ACC112 (cell line): ENCODE data around the gene SLC4A5.
A peak's percentile ranks its signal among the peaks of the same experiment; 100 is the strongest.

Source experiments
- H2AFZ ChIP-seq: fragments of 200-600 bp; sonication (generic); one replicate; pipeline ENCODE4 v1.6.0; 2017; ENCODE audit warnings: antibody characterized with exemption, low read length; ENCODE audit not compliant: unreplicated experiment
- H3K27ac ChIP-seq: fragments of 200-600 bp; sonication (generic); 2 replicates; pipeline ENCODE4 v1.5.1; 2014; ENCODE audit warnings: low read depth, mild to moderate bottlenecking, antibody characterized with exemption, low read length, moderate library complexity
- H3K27me3 ChIP-seq: fragments of 200-600 bp; sonication (generic); 2 replicates; pipeline ENCODE4 v1.6.1; 2014; ENCODE audit warnings: mild to moderate bottlenecking, antibody characterized with exemption, low read length, moderate library complexity, mixed read lengths; ENCODE audit not compliant: insufficient read depth
- H3K36me3 ChIP-seq: fragments of 200-600 bp; sonication (generic); 2 replicates; pipeline ENCODE4 v1.6.1; 2016; ENCODE audit warnings: mild to moderate bottlenecking, antibody characterized with exemption, low read length, moderate library complexity, mixed read lengths; ENCODE audit not compliant: insufficient read depth
- H3K4me1 ChIP-seq: fragments of 200-600 bp; sonication (generic); one replicate; pipeline ENCODE4 v1.6.1; 2016; ENCODE audit warnings: low read length, mixed read lengths; ENCODE audit not compliant: insufficient read depth, unreplicated experiment, control insufficient read depth
- H3K4me3 ChIP-seq: fragments of 200-600 bp; sonication (generic); 2 replicates; pipeline ENCODE4 v1.5.1; 2014; ENCODE audit warnings: mild to moderate bottlenecking, low read depth, low read length
- H3K79me2 ChIP-seq: fragments of 200-600 bp; sonication (generic); one replicate; pipeline ENCODE4 v1.6.0; 2016; ENCODE audit warnings: low read length; ENCODE audit not compliant: control insufficient read depth, unreplicated experiment, insufficient read depth

SLC4A5 gene, protein sequence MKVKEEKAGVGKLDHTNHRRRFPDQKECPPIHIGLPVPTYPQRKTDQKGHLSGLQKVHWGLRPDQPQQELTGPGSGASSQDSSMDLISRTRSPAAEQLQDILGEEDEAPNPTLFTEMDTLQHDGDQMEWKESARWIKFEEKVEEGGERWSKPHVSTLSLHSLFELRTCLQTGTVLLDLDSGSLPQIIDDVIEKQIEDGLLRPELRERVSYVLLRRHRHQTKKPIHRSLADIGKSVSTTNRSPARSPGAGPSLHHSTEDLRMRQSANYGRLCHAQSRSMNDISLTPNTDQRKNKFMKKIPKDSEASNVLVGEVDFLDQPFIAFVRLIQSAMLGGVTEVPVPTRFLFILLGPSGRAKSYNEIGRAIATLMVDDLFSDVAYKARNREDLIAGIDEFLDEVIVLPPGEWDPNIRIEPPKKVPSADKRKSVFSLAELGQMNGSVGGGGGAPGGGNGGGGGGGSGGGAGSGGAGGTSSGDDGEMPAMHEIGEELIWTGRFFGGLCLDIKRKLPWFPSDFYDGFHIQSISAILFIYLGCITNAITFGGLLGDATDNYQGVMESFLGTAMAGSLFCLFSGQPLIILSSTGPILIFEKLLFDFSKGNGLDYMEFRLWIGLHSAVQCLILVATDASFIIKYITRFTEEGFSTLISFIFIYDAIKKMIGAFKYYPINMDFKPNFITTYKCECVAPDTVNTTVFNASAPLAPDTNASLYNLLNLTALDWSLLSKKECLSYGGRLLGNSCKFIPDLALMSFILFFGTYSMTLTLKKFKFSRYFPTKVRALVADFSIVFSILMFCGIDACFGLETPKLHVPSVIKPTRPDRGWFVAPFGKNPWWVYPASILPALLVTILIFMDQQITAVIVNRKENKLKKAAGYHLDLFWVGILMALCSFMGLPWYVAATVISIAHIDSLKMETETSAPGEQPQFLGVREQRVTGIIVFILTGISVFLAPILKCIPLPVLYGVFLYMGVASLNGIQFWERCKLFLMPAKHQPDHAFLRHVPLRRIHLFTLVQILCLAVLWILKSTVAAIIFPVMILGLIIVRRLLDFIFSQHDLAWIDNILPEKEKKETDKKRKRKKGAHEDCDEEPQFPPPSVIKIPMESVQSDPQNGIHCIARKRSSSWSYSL

DNA sequence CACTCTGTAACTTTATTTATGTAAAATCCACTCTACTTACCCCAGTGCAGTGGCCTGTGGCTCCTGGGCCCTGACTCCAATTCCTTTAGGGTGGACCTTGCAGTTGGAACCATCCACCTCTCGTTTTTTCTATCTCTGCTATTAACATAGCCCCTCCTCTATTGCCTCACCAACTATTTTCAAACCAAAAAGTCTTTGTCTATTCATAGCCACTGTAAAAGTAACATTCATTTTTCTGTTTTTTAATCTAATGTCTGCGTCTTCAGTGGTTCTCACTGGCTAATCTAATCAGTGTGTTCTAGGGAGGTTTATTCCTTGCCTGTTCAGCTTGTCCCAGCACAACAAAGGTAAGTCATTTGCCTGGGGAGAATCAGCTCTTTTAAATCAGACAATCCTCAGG is at the start of gene SLC4A5:
TSS of gene SLC4A5 (minus strand) at position 101 of the 400 bp plus-strand sequence. CDS start 28,393 bp downstream, outside the sequence.
- no peaks in the 10 kb centered on the region for H3K27me3 ChIP-seq
- no peaks in the 10 kb centered on the region for H3K4me1 ChIP-seq
- H3K27ac ChIP-seq: no peak within 1 kb of the TSS
- no peak within 1 kb of the TSS for H3K4me3 ChIP-seq
- H2AFZ ChIP-seq: no peak within 1 kb of the TSS
- H3K79me2 ChIP-seq: no peaks in the 10 kb centered on the region
- H3K36me3 ChIP-seq: no peaks in the 10 kb centered on the region

DNA sequence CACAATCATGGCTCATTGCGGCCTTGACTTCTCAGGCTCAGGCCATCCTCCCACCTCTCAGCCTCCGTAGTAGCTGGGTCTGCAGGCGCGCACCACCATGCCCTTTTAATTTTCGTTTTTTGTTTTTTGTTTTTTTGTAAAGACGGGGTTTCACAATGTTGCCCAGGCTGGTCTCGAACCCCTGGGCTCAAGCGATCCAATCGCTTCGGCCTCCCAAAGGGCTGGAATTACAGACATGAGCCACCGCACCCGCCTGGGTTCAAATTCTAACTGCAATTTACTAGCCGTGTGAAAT is 49.2 kb upstream of the SLC4A5 start:
- no peaks in the 10 kb centered on the region for H3K36me3 ChIP-seq
- no peaks in the 10 kb centered on the region for H3K27me3 ChIP-seq
- no peak overlapping the region for H3K27ac ChIP-seq
- H3K79me2 ChIP-seq: peaks cover 45% of the 10 kb centered on the region
- peaks cover 25% of the 10 kb centered on the region for H3K4me1 ChIP-seq
- peak overlapping the region; percentile 92 for H3K4me3 ChIP-seq
- H2AFZ ChIP-seq: peak overlapping the region; percentile 89

DNA sequence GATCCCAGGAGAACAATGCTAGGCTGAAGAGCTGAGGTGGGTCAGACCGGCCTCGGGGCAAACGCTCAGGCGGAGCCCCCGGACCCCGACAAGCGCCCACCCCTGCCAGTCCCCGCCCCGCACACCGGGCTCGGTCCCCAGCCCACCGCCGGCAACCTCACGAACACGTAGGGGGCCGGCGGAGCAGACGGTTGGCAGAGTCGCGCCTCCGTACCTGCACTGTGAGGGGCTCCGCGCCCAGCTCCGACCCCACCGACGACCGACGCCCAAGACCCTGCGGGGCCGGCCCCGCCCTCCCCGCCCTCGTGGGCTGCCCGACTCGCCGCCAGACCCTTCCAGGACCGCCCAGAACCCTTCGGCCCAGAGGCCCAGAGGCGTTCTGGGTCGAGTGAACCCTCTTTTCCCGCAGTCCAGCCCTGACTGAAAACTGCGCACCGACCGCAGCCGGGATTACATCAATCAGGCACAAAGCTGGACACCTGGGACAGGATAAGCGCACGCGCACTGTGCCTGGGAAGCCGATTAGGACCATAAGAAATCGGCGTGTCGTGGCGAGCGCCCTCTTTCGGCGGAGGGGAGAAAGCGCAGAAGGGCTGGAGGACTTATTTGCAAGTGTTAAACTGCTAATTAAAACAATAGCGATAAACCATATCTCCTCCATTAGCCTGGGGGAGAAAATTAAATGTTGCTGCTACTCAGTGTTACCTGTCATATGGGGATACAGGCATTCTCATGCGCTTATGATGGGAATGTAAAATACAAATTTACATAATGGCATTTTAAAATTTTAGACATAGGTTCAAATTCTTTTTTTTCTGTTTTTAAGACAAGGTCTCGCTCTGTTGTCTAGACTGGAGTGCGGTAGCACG is 48.6 kb upstream of the SLC4A5 start:
- no peaks in the 10 kb centered on the region for H3K36me3 ChIP-seq
- peak overlapping the region; percentile 92 for H3K4me3 ChIP-seq
- H3K4me1 ChIP-seq: peaks cover 31% of the 10 kb centered on the region

DNA sequence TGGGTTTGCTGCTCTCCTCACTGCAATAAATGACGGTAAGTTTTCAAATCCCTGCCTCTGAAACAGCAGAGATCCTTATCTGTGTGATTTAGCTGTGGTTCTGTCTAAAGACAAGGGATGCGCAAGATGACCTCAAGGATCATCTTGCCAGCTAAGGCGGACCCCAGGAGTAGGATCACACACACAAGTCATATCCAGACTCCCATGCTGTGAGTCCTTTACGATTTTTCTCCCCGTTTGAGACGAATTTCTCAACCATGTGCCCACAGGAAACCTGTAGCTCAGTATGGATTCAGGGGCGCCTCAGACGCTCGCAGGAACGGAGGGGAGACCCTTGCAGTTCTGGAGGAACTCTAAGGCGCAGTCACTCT is 48.0 kb upstream of the SLC4A5 start:
- peak overlapping the region; percentile 89 for H2AFZ ChIP-seq
- no peaks in the 10 kb centered on the region for H3K27me3 ChIP-seq
- H3K79me2 ChIP-seq: peaks cover 57% of the 10 kb centered on the region
- peak overlapping the region; percentile 92 for H3K4me3 ChIP-seq
- H3K4me1 ChIP-seq: peaks cover 31% of the 10 kb centered on the region
- no peak overlapping the region for H3K27ac ChIP-seq
- no peaks in the 10 kb centered on the region for H3K36me3 ChIP-seq

More for the DNA sequence above, 48.6 kb upstream of the SLC4A5 start:
- Histone ChIP-seq H2AFZ (peak overlapping the region; percentile 89), H3K27ac (peak overlapping the region; percentile 87), H3K79me2 (peaks cover 51% of the 10 kb centered on the region), H3K27me3 (no peaks in the 10 kb centered on the region)

DNA sequence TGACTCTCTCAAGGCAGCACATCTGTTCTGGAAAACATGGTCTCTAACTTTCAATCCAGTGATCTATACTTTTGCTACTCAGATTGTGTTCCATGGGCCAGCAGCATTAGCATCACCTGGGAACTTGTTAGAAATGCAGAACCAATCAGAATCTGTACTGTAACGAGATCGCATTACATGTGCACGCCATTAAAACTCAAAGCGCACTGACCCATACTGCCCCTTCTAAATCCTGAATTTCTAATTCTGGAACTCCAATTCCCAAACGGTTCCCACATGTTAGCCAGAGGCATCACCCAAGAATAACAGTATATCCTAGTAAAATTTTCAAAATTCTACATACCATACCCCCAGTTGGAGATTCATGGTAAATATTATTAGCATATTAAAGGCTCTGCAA is 47.4 kb upstream of the SLC4A5 start:
- peak overlapping the region; percentile 92 for H3K4me3 ChIP-seq
- peaks cover 31% of the 10 kb centered on the region for H3K4me1 ChIP-seq
- no peaks in the 10 kb centered on the region for H3K27me3 ChIP-seq
- no peaks in the 10 kb centered on the region for H3K36me3 ChIP-seq
- peaks cover 62% of the 10 kb centered on the region for H3K79me2 ChIP-seq
- no peak overlapping the region for H2AFZ ChIP-seq
- H3K27ac ChIP-seq: no peak overlapping the region

DNA sequence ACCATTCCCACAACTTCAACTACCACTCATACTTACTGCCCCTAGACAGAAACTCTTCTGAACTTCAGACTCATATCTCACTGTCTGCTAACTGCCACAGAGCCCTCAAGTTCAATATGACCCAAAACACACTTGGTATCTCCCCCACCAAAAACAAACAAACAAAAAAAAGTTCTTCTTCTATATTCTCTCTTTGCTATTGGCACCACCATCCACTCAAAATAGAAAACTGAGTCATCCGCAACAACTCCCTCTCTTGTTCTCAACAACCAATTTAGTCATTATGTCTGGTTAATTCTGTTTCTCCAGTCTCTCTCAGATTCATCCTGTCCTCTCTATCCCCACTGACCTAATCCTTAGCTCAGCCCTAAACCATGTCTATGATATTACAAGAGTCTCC is 44.1 kb upstream of the SLC4A5 start:
- no peaks in the 10 kb centered on the region for H3K27me3 ChIP-seq
- no peak overlapping the region; the same call in 1 of the 2 replicates for H3K27ac ChIP-seq
- 0 out of 2 replicates have a peak, but pooled peaks cover 5% of the 10 kb centered on the region for H3K36me3 ChIP-seq
- no peak overlapping the region for H2AFZ ChIP-seq
- no peak overlapping the region for H3K4me3 ChIP-seq
- peaks cover 84% of the 10 kb centered on the region for H3K79me2 ChIP-seq
- peaks cover 47% of the 10 kb centered on the region for H3K4me1 ChIP-seq

DNA sequence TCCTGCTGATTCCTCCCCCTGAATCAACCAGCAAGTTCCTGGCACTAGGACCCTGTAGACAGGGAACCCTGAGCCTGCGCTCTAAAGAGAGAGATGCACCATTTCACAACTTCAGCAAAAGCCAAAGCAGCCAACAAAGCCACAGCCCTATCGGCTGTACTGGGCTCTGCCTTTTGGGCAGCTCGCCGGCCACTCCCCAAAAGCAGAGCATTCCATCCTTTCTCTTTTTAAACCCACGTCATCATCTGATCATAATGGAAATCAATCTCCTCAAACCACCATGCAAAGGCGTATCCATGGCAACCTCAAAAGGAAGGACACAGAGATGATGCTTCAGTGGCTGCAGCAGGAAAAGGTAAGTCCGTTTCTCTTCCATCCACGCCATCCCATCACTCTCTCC is 42.2 kb upstream of the SLC4A5 start:
- H3K79me2 ChIP-seq: peaks cover 87% of the 10 kb centered on the region
- no peaks in the 10 kb centered on the region for H3K27me3 ChIP-seq
- peaks cover 44% of the 10 kb centered on the region for H3K4me1 ChIP-seq
- H2AFZ ChIP-seq: no peak overlapping the region
- H3K27ac ChIP-seq: no peak overlapping the region
- H3K4me3 ChIP-seq: no peak overlapping the region
- H3K36me3 ChIP-seq: 0 out of 2 replicates have a peak, but pooled peaks cover 5% of the 10 kb centered on the region

DNA sequence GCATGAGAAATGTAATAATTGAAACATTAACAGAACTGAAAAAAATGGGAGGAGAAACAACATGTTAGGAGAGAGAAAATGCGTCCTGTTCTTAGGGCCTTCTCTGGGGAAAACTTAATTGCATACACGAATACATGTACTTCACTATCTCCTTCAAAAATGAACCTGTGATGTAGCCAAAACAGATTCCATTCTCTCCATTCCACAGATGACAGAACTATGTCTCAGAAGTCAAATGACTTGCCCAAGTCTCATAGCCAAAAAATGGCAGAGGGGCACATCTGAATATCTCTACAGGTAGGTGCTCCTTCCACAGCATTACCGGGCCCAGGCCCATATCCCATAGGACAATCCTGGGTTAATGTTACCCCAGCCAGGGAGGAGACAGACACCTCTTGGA is 40.8 kb upstream of the SLC4A5 start:
- H3K4me3 ChIP-seq: 0 out of 2 replicates have a peak overlapping the region, but pooled peaks have one; percentile 1
- peaks cover 87% of the 10 kb centered on the region for H3K79me2 ChIP-seq
- H3K36me3 ChIP-seq: 0 out of 2 replicates have a peak, but pooled peaks cover 5% of the 10 kb centered on the region
- H3K27me3 ChIP-seq: no peaks in the 10 kb centered on the region
- peak overlapping the region; percentile 48 for H3K27ac ChIP-seq
- no peak overlapping the region for H2AFZ ChIP-seq
- peaks cover 40% of the 10 kb centered on the region for H3K4me1 ChIP-seq

DNA sequence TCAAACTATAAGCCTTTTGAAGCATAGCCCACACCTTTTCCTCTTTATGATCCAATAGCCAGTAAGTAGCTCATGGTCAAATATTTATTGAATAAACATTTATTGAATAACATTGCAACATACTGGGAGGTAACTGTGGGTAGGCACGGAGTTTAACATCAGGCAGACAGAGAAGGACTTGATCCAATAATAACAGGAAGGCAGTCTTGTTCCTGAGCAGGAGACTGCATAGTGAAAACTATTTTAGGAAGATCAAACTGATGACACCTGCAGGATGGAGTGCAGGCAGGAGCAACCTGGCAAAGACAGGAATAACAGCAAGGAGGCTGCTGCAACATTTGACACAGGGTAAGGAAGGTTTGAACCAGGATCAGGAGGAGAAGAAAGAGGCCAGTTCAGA is 40.0 kb upstream of the SLC4A5 start:
- H2AFZ ChIP-seq: no peak overlapping the region
- 0 out of 2 replicates have a peak, but pooled peaks cover 5% of the 10 kb centered on the region for H3K36me3 ChIP-seq
- no peaks in the 10 kb centered on the region for H3K27me3 ChIP-seq
- no peak overlapping the region for H3K4me3 ChIP-seq
- peaks cover 40% of the 10 kb centered on the region for H3K4me1 ChIP-seq
- H3K27ac ChIP-seq: peak overlapping the region; percentile 48
- H3K79me2 ChIP-seq: peaks cover 86% of the 10 kb centered on the region

DNA sequence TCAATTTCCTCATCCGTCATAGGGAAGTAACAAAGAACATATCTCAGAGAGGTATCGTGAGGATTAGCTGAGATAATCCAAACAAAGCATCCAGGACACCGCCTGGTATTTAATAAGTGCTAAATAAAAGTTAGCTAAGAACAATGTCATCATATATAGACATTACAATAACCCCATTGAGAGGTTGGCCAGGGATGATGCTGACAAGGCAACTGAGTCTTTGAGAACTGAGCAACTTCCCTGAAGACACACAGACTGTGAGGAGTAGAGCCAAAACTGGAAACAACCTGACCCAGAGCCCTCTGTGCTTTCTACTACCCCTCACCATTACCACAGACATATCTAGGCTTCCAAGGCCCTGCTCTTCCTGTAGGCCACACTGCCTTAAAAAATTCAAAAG is 38.5 kb upstream of the SLC4A5 start:
- H3K79me2 ChIP-seq: peaks cover 78% of the 10 kb centered on the region
- no peak overlapping the region for H3K4me3 ChIP-seq
- H3K27me3 ChIP-seq: no peaks in the 10 kb centered on the region
- H3K4me1 ChIP-seq: peaks cover 30% of the 10 kb centered on the region
- no peak overlapping the region for H3K27ac ChIP-seq
- H3K36me3 ChIP-seq: peaks cover 9% of the 10 kb centered on the region; the same call in 1 of the 2 replicates
- H2AFZ ChIP-seq: no peak overlapping the region
